Natural killer cell (primary cell): Measurements from ENCODE around the gene WDR33. TPM values are rescaled to one million over a fixed set of nuclear protein-coding genes. Genes with fewer than 3 reads are reported as not detected.

ENCODE experiments used
- ATAC-seq, 3 donors: fragments of 150-1000 bp in 2 of 3; fragments of 200-7000 bp in 1 of 3; cut with Tn5 transposase; 1 replicate in 1 of 3; 2 replicates in 2 of 3; pipeline ENCODE4 v1.10.0; 2021; ENCODE audit warnings: mild to moderate bottlenecking in 2 of 3, moderate library complexity in 2 of 3
- DNase-seq, 2 donors: peaks; one replicate each; pipeline versions ENCODE4 v3.0.0 to v3.0.0-alpha.2; 2013 to 2021; ENCODE audit warnings: mixed read lengths in 1 of 2
- H3K27ac ChIP-seq: one replicate; pipeline ENCODE4 v1.5.1; 2013; ENCODE audit warnings: mild to moderate bottlenecking, low read length
- H3K27me3 ChIP-seq: one replicate; pipeline ENCODE4 v1.6.1; 2013; ENCODE audit warnings: low read length; ENCODE audit not compliant: control insufficient read depth, insufficient read depth
- H3K36me3 ChIP-seq: one replicate; pipeline ENCODE4 v1.6.1; 2013; ENCODE audit warnings: low read length; ENCODE audit not compliant: control insufficient read depth, insufficient read depth
- H3K4me1 ChIP-seq: one replicate; pipeline ENCODE4 v1.6.1; 2013; ENCODE audit warnings: low read length; ENCODE audit not compliant: control insufficient read depth, insufficient read depth
- H3K4me3 ChIP-seq: one replicate; pipeline ENCODE4 v1.5.1; 2013; ENCODE audit warnings: low read length
- H3K9me3 ChIP-seq: one replicate; pipeline ENCODE4 v1.6.1; 2013; ENCODE audit warnings: low read length; ENCODE audit not compliant: control insufficient read depth, insufficient read depth
- H3K27ac Mint-ChIP-seq, 2 donors: one replicate each; pipeline ENCODE4 v1.8.0; 2022; ENCODE audit warnings: mild to moderate bottlenecking in 2 of 2, mixed read lengths in 2 of 2, moderate library complexity in 1 of 2
- H3K27me3 Mint-ChIP-seq, 2 donors: one replicate each; pipeline ENCODE4 v1.8.0; 2022; ENCODE audit warnings: low read depth in 2 of 2, mixed read lengths in 2 of 2
- H3K36me3 Mint-ChIP-seq: one replicate; pipeline ENCODE4 v1.8.0; 2022; ENCODE audit warnings: mixed read lengths
- H3K4me1 Mint-ChIP-seq, 2 donors: one replicate each; pipeline ENCODE4 v1.8.0; 2022; ENCODE audit warnings: mixed read lengths in 2 of 2
- H3K4me3 Mint-ChIP-seq: one replicate; pipeline ENCODE4 v1.8.0; 2022; ENCODE audit warnings: mild to moderate bottlenecking, moderate library complexity, mixed read lengths
- H3K9me3 Mint-ChIP-seq, 2 donors: one replicate each; pipeline ENCODE4 v1.8.0; 2022; ENCODE audit warnings: mixed read lengths in 2 of 2
- CTCF ChIP-seq: fragments of 200-600 bp; IDR thresholded peaks from one replicate; pipeline ENCODE4 v1.8.0; 2022; ENCODE audit warnings: antibody characterized with exemption
- WGBS: methylation state at CpG from one replicate; pipeline ENCODE4 v1.1.7; 2013; ENCODE audit warnings: missing lambda C conversion rate; ENCODE audit not compliant: insufficient coverage; 5-methylcytosine and 5-hydroxymethylcytosine counted together
- intact Hi-C: fragments of 100-400 bp; cut with micrococcal nuclease; formaldehyde crosslinking; loops from one replicate; pipeline ENCODE4 v1.14.2; 2022
- total RNA-seq, 4 donors: library from RNA; stranded (reverse); fragments of 120-200 nt in 1 of 4; gene quantifications; one replicate each; pipeline versions ENCODE4 v1.2.3 to v1.2.4, GENCODE V29; 2013 to 2022

Gene WDR33
- total RNA-seq, 3 donors from 2014 or later (not counting 1 experiment from before 2014, with no cell fraction given), result 55.2 to 78.4 (median 55.3) TPM

- intact Hi-C loops, result no loop called here
- Histone ChIP-seq H3K4me1 (peaks cover 12% of the 10 kb centered on the region), H3K4me3 (no peak overlapping the region), H3K27ac (no peak overlapping the region), H3K27me3 (peaks cover 19% of the 10 kb centered on the region), H3K9me3 (no peaks in the 10 kb centered on the region), H3K36me3 (no peaks in the 10 kb centered on the region)
- DNase-seq, result peak in 1 of 2 donors; percentile 7
- peaks cover 43 to 76% of the 10 kb centered on the region in 2 donors for H3K27me3 Mint-ChIP-seq
- TF ChIP-seq CTCF, result no peak
- H3K4me1 Mint-ChIP-seq, result peaks cover 5% of the 10 kb centered on the region in 2 donors
- ATAC-seq, result peak in 1 of 3 donors; percentile 5
- peak overlapping the region; percentile 67 for H3K4me3 Mint-ChIP-seq
- H3K36me3 Mint-ChIP-seq, result no peaks in the 10 kb centered on the region
- WGBS, result 81% methylated on average over 20 of the region's 20 CpGs
- no peaks in the 10 kb centered on the region for H3K9me3 Mint-ChIP-seq
- H3K27ac Mint-ChIP-seq, result no peak overlapping the region
Observed at GRCh38 chr2:127672341-127673224, 138.4 kb downstream of the WDR33 start.

GRCh38 chr2:127671557-127672302 lies 139.2 kb downstream of the WDR33 start:
- Mint-ChIP-seq H3K27me3 (peaks cover 42 to 76% of the 10 kb centered on the region in 2 donors), H3K9me3 (no peaks in the 10 kb centered on the region), H3K4me1 (peaks cover 5% of the 10 kb centered on the region in 2 donors), H3K27ac (no peak overlapping the region), H3K36me3 (no peaks in the 10 kb centered on the region), H3K4me3 (no peak overlapping the region)
- no peak for TF ChIP-seq CTCF
- intact Hi-C loops, result no loop called here
- 81% methylated on average over 13 of the region's 14 CpGs for WGBS
- H3K27ac ChIP-seq, result no peak overlapping the region
- DNase-seq (peak in 1 of 2 donors; percentile 7), ATAC-seq (peak in 1 of 3 donors; percentile 30)
- no peak overlapping the region for H3K4me3 ChIP-seq
- H3K27me3 ChIP-seq, result peaks cover 15% of the 10 kb centered on the region
- H3K9me3 ChIP-seq, result no peaks in the 10 kb centered on the region
- H3K4me1 ChIP-seq, result peaks cover 12% of the 10 kb centered on the region
- no peaks in the 10 kb centered on the region for H3K36me3 ChIP-seq

GRCh38 chr2:127670957-127671290 lies 140.0 kb downstream of the WDR33 start:
- TF ChIP-seq CTCF, result no peak
- Mint-ChIP-seq H3K36me3 (no peaks in the 10 kb centered on the region), H3K9me3 (no peaks in the 10 kb centered on the region), H3K4me1 (peaks cover 5% of the 10 kb centered on the region in 2 donors), H3K27ac (no peak overlapping the region), H3K27me3 (peaks cover 41 to 76% of the 10 kb centered on the region in 2 donors), H3K4me3 (no peak overlapping the region)
- intact Hi-C loops, result no loop called here
- Histone ChIP-seq H3K4me1 (peaks cover 12% of the 10 kb centered on the region), H3K27ac (no peak overlapping the region), H3K9me3 (no peaks in the 10 kb centered on the region), H3K27me3 (peaks cover 14% of the 10 kb centered on the region), H3K36me3 (no peaks in the 10 kb centered on the region), H3K4me3 (no peak overlapping the region)
- ATAC-seq, result no peak
- no peak for DNase-seq
- WGBS, result 87% methylated on average over 5 of the region's 5 CpGs
